Nephron progenitor cell (in vitro differentiated cells): ENCODE measurements around the gene PRMT6.
A peak's percentile ranks its signal among the peaks of the same experiment; 100 is the strongest.
"Not testable (repeated sequence)": the region's sequence is repeated elsewhere in the genome, so short reads cannot be mapped to it uniquely, and the experiment has no call there.

Source experiments
- DNase-seq: peaks from one replicate; pipeline ENCODE4 v3.0.0; 2021
- H3K27ac Mint-ChIP-seq: 2 replicates; pipeline ENCODE4 v1.8.0; 2021; ENCODE audit warnings: mild to moderate bottlenecking, moderate library complexity, mixed read lengths
- H3K27me3 Mint-ChIP-seq: 2 replicates; pipeline ENCODE4 v1.8.0; 2021; ENCODE audit warnings: mild to moderate bottlenecking, low read depth, mixed read lengths; ENCODE audit not compliant: poor library complexity
- H3K36me3 Mint-ChIP-seq: 2 replicates; pipeline ENCODE4 v1.8.0; 2021; ENCODE audit warnings: low read depth, mixed read lengths
- H3K4me1 Mint-ChIP-seq: 2 replicates; pipeline ENCODE4 v1.8.0; 2021; ENCODE audit warnings: mixed read lengths
- H3K4me3 Mint-ChIP-seq: 2 replicates; pipeline ENCODE4 v1.8.0; 2021; ENCODE audit warnings: mild to moderate bottlenecking, moderate library complexity, mixed read lengths
- H3K9me3 Mint-ChIP-seq: 2 replicates; pipeline ENCODE4 v1.8.0; 2021; ENCODE audit warnings: mild to moderate bottlenecking, moderate library complexity, mixed read lengths
- CTCF ChIP-seq: fragments of 200-600 bp; sonication (generic); IDR thresholded peaks from 2 replicates; pipeline ENCODE4 v1.5.0; 2021; ENCODE audit warnings: antibody characterized with exemption

Gene PRMT6

GRCh38 chr1:107019166-107019565, 37.3 kb upstream of the PRMT6 start:
- H3K27ac Mint-ChIP-seq = no peak overlapping the region

GRCh38 chr1:107038874-107039273, 17.6 kb upstream of the PRMT6 start:
- not testable (repeated sequence) for H3K27ac Mint-ChIP-seq, H3K4me3 Mint-ChIP-seq, H3K27me3 Mint-ChIP-seq, H3K4me1 Mint-ChIP-seq, DNase-seq, H3K36me3 Mint-ChIP-seq
- peaks cover 20% of the 10 kb centered on the region for H3K9me3 Mint-ChIP-seq

More at GRCh38 chr1:107019166-107019565, 37.3 kb upstream of the PRMT6 start:
- DNase-seq = no peak
- no peaks in the 10 kb centered on the region for H3K4me1 Mint-ChIP-seq
- H3K4me3 Mint-ChIP-seq = no peak overlapping the region
- H3K36me3 Mint-ChIP-seq = no peaks in the 10 kb centered on the region
- peaks cover 13% of the 10 kb centered on the region for H3K27me3 Mint-ChIP-seq
- H3K9me3 Mint-ChIP-seq = no peaks in the 10 kb centered on the region
- TF ChIP-seq CTCF = no peak

- H3K9me3 Mint-ChIP-seq = peaks cover 36% of the 10 kb centered on the region
- H3K4me3 Mint-ChIP-seq, DNase-seq: not testable (repeated sequence)
These were observed 11.9 kb upstream of the PRMT6 start for GRCh38 chr1:107044310-107045220.

GRCh38 chr1:107047602-107048001, 8.9 kb upstream of the PRMT6 start:
- Mint-ChIP-seq H3K36me3 (peaks cover 8% of the 10 kb centered on the region), H3K27ac (no peak overlapping the region), H3K4me3 (no peak overlapping the region), H3K9me3 (peaks cover 36% of the 10 kb centered on the region), H3K4me1 (no peaks in the 10 kb centered on the region), H3K27me3 (peaks cover 3% of the 10 kb centered on the region)
- TF ChIP-seq CTCF = no peak
- DNase-seq = no peak

More at GRCh38 chr1:107044310-107045220, 11.9 kb upstream of the PRMT6 start:
- H3K27ac Mint-ChIP-seq, H3K36me3 Mint-ChIP-seq, H3K27me3 Mint-ChIP-seq, H3K4me1 Mint-ChIP-seq: not testable (repeated sequence)

GRCh38 chr1:107048241-107048640, 8.2 kb upstream of the PRMT6 start:
- H3K4me1 Mint-ChIP-seq = no peaks in the 10 kb centered on the region
- H3K4me3 Mint-ChIP-seq = no peak overlapping the region
- peaks cover 36% of the 10 kb centered on the region for H3K9me3 Mint-ChIP-seq
- H3K27ac Mint-ChIP-seq = no peak overlapping the region
- no peak for TF ChIP-seq CTCF
- peaks cover 3% of the 10 kb centered on the region for H3K27me3 Mint-ChIP-seq
- peaks cover 8% of the 10 kb centered on the region for H3K36me3 Mint-ChIP-seq
- no peak for DNase-seq

GRCh38 chr1:107051266-107051665, 5.2 kb upstream of the PRMT6 start:
- no peak for DNase-seq
- Mint-ChIP-seq H3K9me3 (peaks cover 41% of the 10 kb centered on the region), H3K4me3 (no peak overlapping the region), H3K4me1 (peaks cover 6% of the 10 kb centered on the region), H3K36me3 (peaks cover 20% of the 10 kb centered on the region), H3K27me3 (no peaks in the 10 kb centered on the region), H3K27ac (no peak overlapping the region)
- TF ChIP-seq CTCF = no peak

GRCh38 chr1:107055919-107056425, 502 bp upstream of the PRMT6 start:
- Mint-ChIP-seq H3K36me3 (peaks cover 23% of the 10 kb centered on the region), H3K4me3 (peak overlapping the region; percentile 96), H3K4me1 (peaks cover 26% of the 10 kb centered on the region), H3K27ac (peak overlapping the region; percentile 92)
- H3K9me3 Mint-ChIP-seq, DNase-seq, H3K27me3 Mint-ChIP-seq: not testable (repeated sequence)
